Measurements from ENCODE around the gene NBEA.

NBEA gene

DNA sequence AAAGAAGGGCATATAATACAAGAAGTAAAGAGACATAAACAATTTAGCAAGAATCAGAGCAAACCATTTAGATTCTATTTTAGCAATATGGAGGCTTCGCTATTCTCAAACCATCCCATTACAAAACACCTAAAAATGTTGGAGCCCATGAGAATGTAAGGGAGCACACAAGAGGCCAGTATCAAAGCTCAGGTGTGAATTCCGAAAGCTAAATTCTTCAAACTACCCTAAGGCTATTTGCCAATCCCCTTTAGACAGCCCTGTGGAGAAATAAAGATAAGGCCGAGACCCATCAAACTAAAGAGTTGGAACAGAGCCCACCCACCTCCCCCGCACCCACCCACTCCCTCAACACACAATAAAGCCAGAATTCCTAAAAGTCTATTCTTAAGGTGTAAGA lies 745.3 kb downstream of the NBEA start:
- no peak for DNase-seq

GRCh38 chr13:35690581-35691207 lies 748.6 kb downstream of the NBEA start:
- no peak for DNase-seq

GRCh38 chr13:35693134-35693784 lies 751.2 kb downstream of the NBEA start:
- DNase-seq = no peak

- DNase-seq = no peak
Measured at GRCh38 chr13:35694031-35694430, 752.0 kb downstream of the NBEA start.

- no peak for DNase-seq
Measured at GRCh38 chr13:35694549-35695447, 752.7 kb downstream of the NBEA start.

- DNase-seq = no peak
Measured at GRCh38 chr13:35695448-35695770, 753.3 kb downstream of the NBEA start.

DNA sequence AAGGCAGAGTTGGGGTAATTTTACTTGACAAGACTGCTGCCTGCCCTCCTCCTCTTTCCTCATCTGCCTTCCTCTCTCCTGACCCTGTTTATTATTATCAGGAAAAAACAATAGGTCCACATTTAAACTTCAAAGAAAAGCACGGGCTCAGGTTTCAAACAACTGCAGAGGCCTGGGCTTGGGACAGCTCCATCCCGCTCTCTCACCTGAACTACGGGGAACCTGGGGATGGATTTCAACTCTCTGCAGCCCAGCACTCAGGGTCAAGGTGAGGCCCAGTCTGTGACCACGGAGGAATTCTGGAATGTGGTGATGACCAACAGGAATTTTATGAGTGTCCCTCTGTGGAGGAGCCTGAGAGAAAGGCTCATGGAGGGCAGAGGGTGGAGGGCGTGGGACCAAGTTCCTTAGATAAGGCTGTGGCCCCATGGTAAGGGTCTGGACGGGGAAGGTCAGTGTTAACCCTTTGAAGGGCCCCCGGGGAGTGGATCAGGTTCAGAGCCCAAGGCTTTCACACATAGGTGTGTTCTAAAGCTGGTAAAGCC lies 755.2 kb downstream of the NBEA start:
- no peak for DNase-seq

GRCh38 chr13:35698911-35699576 lies 757.0 kb downstream of the NBEA start:
- no peak for DNase-seq

DNA sequence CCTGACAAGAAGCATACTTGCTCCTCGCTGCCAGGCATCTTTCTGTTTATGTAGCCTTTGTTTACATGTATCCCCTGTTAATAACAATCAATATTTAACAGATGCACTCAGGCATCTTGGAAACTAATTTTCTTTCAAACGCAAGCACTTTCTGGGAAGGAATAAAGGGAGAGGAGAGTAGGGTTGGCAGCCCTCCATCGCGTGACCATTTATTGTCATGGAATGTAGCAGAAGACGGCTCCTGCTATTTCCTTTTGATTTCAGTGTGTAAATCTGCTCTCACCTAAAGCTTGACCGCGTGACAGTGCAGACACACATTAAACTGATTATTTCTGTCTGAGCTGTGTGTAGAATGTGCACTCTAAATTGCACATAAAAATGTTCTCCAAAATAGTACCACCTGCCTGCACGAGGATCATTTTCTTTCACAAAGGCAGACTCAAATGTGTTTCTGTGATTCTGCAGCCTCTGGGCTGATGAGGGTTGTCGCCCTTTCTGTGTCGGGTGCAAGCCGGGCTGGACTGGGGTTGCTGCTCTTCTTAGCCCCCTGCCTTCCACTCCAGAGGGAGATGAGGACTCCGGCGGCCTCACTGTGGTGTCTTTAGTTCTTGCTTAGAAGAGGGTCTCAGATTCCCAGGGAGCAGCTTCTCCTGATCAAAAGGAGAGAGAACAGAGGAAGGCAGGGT lies 757.9 kb downstream of the NBEA start:
- DNase-seq = no peak

- no peak for DNase-seq
Measured at GRCh38 chr13:35700671-35701070, 758.6 kb downstream of the NBEA start.

DNA sequence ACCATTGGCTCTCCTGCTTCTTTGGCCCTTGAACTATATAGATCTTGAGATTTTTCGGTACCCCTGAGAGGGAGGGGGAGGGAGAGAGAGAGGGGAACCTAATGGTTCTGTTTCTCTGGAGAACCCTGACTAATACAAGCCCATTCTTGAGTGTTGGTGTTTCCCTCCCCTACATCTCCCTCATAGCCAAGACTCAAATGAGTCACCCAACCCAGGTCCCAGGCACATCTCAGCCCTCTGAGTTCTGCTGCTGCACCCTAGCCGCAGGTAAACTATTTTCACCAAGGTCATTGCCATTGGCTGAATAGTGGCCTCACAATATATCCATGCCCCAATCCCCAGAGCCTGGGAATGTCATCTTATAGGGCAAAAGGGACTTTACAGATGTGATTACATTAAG lies 760.2 kb downstream of the NBEA start:
- no peak for DNase-seq

GRCh38 chr13:35703061-35703460 lies 761.0 kb downstream of the NBEA start:
- no peak for DNase-seq

GRCh38 chr13:35704331-35704730 lies 762.3 kb downstream of the NBEA start:
- DNase-seq = no peak

DNA sequence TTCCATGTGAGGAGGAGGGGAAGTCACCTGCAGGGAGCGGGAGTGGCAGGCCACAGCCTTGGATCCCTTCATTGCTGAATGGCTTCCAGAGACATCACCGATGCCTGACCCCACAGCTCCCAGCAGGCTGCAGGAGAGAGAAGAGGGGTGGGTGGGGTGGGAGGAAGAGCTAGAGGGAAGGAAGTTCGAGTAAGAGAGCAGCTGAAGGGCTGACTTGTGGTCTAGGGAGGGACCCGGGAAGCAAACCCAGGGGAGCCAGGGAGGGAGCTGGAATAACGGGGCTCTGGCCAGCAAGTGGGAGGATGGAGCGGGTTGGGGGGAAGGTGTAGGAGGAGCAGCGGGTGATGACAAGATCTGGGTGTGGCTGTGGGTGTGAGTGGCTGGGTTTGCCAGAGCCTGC lies 764.2 kb downstream of the NBEA start:
- DNase-seq = no peak

- no peak for DNase-seq
Measured at GRCh38 chr13:35706721-35707120, 764.7 kb downstream of the NBEA start.

DNA sequence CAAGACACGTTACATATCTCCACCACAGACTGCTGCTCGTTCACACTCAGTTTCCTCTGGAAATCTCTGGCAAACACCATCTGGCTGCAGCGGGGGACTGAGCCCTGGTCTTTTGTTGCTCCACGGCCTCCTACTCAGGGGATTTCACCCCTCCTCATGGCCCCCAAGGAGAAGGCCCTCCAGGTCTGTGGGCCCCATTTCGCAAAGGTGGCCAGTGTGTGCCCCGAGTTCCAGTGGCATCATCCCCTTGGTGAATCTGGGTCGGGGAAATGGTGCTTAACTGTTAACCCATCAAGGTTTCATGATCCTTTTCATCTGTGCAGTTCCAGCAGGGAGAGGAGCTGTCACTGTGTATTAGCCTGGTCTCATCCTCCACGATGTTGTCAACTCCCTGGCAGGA lies 769.8 kb downstream of the NBEA start:
- no peak for DNase-seq

- DNase-seq = no peak
Measured at GRCh38 chr13:35712907-35713761, 771.1 kb downstream of the NBEA start.

DNA sequence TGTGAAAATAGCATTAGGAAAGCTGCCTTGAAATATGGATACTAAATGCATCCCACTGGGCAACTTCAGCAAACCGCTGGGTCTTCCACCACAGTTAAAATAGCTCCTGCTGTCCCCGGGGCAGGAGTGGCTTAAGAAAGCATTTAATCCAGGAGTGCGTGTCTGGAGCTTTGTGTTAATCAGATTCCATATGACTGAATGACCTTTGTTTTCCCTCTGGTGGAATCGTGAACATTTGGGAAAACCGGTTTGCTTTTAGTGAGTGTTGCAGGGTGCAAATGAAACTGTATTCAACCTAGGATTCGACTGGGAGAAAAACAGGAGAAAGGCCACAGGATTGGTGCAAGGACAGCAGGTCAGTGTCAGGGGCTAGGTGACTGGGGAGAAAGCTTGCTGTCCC lies 772.1 kb downstream of the NBEA start:
- DNase-seq = no peak

- no peak for DNase-seq
Measured at GRCh38 chr13:35714588-35715377, 772.7 kb downstream of the NBEA start.

DNA sequence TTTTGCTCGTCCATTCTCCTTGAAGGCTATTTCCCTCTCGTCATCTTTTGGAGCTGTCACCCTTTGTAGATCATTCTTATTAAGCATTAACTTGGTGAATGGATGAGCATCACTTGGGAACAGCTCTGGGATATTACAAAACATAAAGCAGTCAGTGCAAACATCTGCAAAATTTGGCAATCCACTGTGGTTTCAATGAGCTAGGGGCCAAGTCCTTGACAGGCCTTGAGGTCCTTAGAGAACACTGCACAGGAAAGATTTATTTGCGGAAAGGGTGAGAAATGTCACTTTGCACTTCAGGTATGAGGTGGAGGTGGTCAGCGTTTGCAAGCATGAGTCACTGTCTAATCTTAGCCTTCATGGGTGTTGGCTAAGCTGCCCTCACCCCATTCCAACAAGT lies 774.1 kb downstream of the NBEA start:
- DNase-seq = no peak

- DNase-seq = no peak
Measured at GRCh38 chr13:35716729-35717128, 774.7 kb downstream of the NBEA start.

Measured in activated CD4-positive, alpha-beta T cell treated with anti-CD3 and anti-CD28 coated beads, Interleukin-2, amount 50 U/mL, for 48 hours (primary cell).